ENCODE data around the gene GLYR1.

DNA sequence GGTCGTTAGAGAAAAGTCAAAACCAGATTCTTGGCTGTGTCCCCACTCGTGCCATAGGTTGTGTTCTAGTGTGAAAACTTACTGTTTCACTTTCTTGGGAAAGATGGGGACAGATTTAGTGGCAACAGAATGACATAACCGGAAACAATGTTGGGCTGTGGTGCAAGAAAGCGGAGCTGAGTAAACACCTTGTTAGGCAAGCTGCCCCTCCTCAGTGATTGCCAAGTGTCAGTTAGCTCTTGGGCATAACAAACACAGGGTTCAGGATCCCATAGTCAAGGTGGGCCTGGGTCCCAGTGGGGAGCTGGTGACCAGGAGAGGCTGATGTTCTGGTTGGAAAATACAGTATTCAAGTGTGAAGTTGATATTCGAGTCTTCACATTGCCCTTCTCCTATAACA, 15.6 kb upstream of the GLYR1 start:
- TF ChIP-seq, protein P1, sequence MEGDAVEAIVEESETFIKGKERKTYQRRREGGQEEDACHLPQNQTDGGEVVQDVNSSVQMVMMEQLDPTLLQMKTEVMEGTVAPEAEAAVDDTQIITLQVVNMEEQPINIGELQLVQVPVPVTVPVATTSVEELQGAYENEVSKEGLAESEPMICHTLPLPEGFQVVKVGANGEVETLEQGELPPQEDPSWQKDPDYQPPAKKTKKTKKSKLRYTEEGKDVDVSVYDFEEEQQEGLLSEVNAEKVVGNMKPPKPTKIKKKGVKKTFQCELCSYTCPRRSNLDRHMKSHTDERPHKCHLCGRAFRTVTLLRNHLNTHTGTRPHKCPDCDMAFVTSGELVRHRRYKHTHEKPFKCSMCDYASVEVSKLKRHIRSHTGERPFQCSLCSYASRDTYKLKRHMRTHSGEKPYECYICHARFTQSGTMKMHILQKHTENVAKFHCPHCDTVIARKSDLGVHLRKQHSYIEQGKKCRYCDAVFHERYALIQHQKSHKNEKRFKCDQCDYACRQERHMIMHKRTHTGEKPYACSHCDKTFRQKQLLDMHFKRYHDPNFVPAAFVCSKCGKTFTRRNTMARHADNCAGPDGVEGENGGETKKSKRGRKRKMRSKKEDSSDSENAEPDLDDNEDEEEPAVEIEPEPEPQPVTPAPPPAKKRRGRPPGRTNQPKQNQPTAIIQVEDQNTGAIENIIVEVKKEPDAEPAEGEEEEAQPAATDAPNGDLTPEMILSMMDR (IDR thresholded peaks at IDR 0.05; ENCODE audit: low read length) = no peak
- TF ChIP-seq EZH2 (IDR thresholded peaks at IDR 0.05; ENCODE audit: borderline replicate concordance, low read length) = no peak

All from OCI-LY1 (cell line).